Measurements from ENCODE around the gene ITIH6.

The ITIH6 gene

DNA sequence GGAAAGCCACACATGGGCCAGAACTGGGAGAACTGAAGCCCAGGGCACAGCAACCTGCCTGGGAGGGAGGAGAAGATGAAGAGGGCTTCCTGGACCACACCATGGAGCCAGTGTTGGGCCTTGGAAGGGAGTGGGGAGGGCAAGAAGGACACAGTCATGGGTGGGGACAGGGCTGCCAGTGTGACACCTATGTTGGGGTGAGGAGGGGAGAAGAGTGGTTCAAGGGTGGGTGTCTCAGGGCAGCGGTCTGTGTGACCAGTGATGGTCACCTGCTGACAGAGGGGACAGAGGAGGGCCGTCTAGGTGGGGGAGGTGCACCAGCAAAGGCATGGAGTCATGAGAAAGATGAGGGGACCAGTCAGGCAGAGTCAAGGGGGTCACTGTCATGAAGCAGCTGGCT lies 23.3 kb upstream of the ITIH6 start:
- H4K20me1 ChIP-seq (ENCODE audit: control insufficient read depth, insufficient read depth, low read depth, low read length), result no peaks in the 10 kb centered on the region
- no peaks in the 10 kb centered on the region for H3F3A ChIP-seq (ENCODE audit: control insufficient read depth, insufficient read depth)
- no peaks in the 10 kb centered on the region for H3K9me2 ChIP-seq (replicated peaks; ENCODE audit: control insufficient read depth, low read length)
- no peaks in the 10 kb centered on the region for H3K27me3 ChIP-seq (ENCODE audit: control insufficient read depth, low read length)
- H3K4me1 ChIP-seq (ENCODE audit: control insufficient read depth, low read length), result no peaks in the 10 kb centered on the region
- no peak overlapping the region for H3K4me2 ChIP-seq (ENCODE audit: low read length)
- H3K27ac ChIP-seq (ENCODE audit: low read depth, low read length), result no peak overlapping the region
- TF ChIP-seq EZH2phosphoT487 (IDR thresholded peaks at IDR 0.05; ENCODE audit: borderline replicate concordance, low read length) (no peak), CTCF (IDR thresholded peaks at IDR 0.05; ENCODE audit: low read depth, low read length, poor library complexity, severe bottlenecking) (no peak)
- H3K79me2 ChIP-seq (ENCODE audit: control insufficient read depth, low read length), result no peaks in the 10 kb centered on the region
- no peaks in the 10 kb centered on the region for H3K9me3 ChIP-seq (ENCODE audit: control insufficient read depth, insufficient read depth, low read length)
- H3K36me3 ChIP-seq (ENCODE audit: control insufficient read depth, low read length), result no peaks in the 10 kb centered on the region
- H3K4me3 ChIP-seq (ENCODE audit: low read length), result no peak overlapping the region

- Histone ChIP-seq H3K4me2 (ENCODE audit: low read length) (no peak overlapping the region), H3K27ac (ENCODE audit: low read depth, low read length) (no peak overlapping the region), H3K79me2 (ENCODE audit: control insufficient read depth, low read length) (no peaks in the 10 kb centered on the region), H3K4me1 (ENCODE audit: control insufficient read depth, low read length) (no peaks in the 10 kb centered on the region), H3K9me3 (ENCODE audit: control insufficient read depth, insufficient read depth, low read length) (no peaks in the 10 kb centered on the region), H3F3A (ENCODE audit: control insufficient read depth, insufficient read depth) (no peaks in the 10 kb centered on the region), H3K27me3 (ENCODE audit: control insufficient read depth, low read length) (no peaks in the 10 kb centered on the region), H4K20me1 (ENCODE audit: control insufficient read depth, insufficient read depth, low read depth, low read length) (no peaks in the 10 kb centered on the region), H3K4me3 (ENCODE audit: low read length) (no peak overlapping the region), H3K9me2 (replicated peaks; ENCODE audit: control insufficient read depth, low read length) (no peaks in the 10 kb centered on the region), H3K36me3 (ENCODE audit: control insufficient read depth, low read length) (no peaks in the 10 kb centered on the region)
- TF ChIP-seq EZH2phosphoT487 (IDR thresholded peaks at IDR 0.05; ENCODE audit: borderline replicate concordance, low read length), result no peak
- TF ChIP-seq CTCF (IDR thresholded peaks at IDR 0.05; ENCODE audit: low read depth, low read length, poor library complexity, severe bottlenecking), result no peak
Observed at GRCh38 chrX:54820737-54821136, 22.7 kb upstream of the ITIH6 start.

GRCh38 chrX:54819201-54819600 lies 21.1 kb upstream of the ITIH6 start:
- H3K36me3 ChIP-seq (ENCODE audit: control insufficient read depth, low read length), result no peaks in the 10 kb centered on the region
- H3K9me3 ChIP-seq (ENCODE audit: control insufficient read depth, insufficient read depth, low read length), result no peaks in the 10 kb centered on the region
- no peaks in the 10 kb centered on the region for H3K27me3 ChIP-seq (ENCODE audit: control insufficient read depth, low read length)
- no peaks in the 10 kb centered on the region for H4K20me1 ChIP-seq (ENCODE audit: control insufficient read depth, insufficient read depth, low read depth, low read length)
- H3K27ac ChIP-seq (ENCODE audit: low read depth, low read length), result no peak overlapping the region
- H3F3A ChIP-seq (ENCODE audit: control insufficient read depth, insufficient read depth), result no peaks in the 10 kb centered on the region
- no peaks in the 10 kb centered on the region for H3K4me1 ChIP-seq (ENCODE audit: control insufficient read depth, low read length)
- H3K4me3 ChIP-seq (ENCODE audit: low read length), result no peak overlapping the region
- H3K79me2 ChIP-seq (ENCODE audit: control insufficient read depth, low read length), result no peaks in the 10 kb centered on the region
- H3K9me2 ChIP-seq (replicated peaks; ENCODE audit: control insufficient read depth, low read length), result no peaks in the 10 kb centered on the region
- TF ChIP-seq EZH2phosphoT487 (IDR thresholded peaks at IDR 0.05; ENCODE audit: borderline replicate concordance, low read length), result no peak
- TF ChIP-seq CTCF (IDR thresholded peaks at IDR 0.05; ENCODE audit: low read depth, low read length, poor library complexity, severe bottlenecking), result no peak
- no peak overlapping the region for H3K4me2 ChIP-seq (ENCODE audit: low read length)

GRCh38 chrX:54818221-54818620 lies 20.2 kb upstream of the ITIH6 start:
- Histone ChIP-seq H3K79me2 (ENCODE audit: control insufficient read depth, low read length) (no peaks in the 10 kb centered on the region), H3K27ac (ENCODE audit: low read depth, low read length) (no peak overlapping the region), H3K4me1 (ENCODE audit: control insufficient read depth, low read length) (no peaks in the 10 kb centered on the region), H3K36me3 (ENCODE audit: control insufficient read depth, low read length) (peaks cover 5% of the 10 kb centered on the region), H3F3A (ENCODE audit: control insufficient read depth, insufficient read depth) (no peaks in the 10 kb centered on the region), H3K4me2 (ENCODE audit: low read length) (no peak overlapping the region), H3K9me2 (replicated peaks; ENCODE audit: control insufficient read depth, low read length) (no peaks in the 10 kb centered on the region), H4K20me1 (ENCODE audit: control insufficient read depth, insufficient read depth, low read depth, low read length) (no peaks in the 10 kb centered on the region), H3K27me3 (ENCODE audit: control insufficient read depth, low read length) (no peaks in the 10 kb centered on the region), H3K9me3 (ENCODE audit: control insufficient read depth, insufficient read depth, low read length) (no peaks in the 10 kb centered on the region), H3K4me3 (ENCODE audit: low read length) (no peak overlapping the region)
- TF ChIP-seq CTCF (IDR thresholded peaks at IDR 0.05; ENCODE audit: low read depth, low read length, poor library complexity, severe bottlenecking) (no peak), EZH2phosphoT487 (IDR thresholded peaks at IDR 0.05; ENCODE audit: borderline replicate concordance, low read length) (no peak)

Measured in DOHH2 (cell line).